ENCODE results near the gene ZNF385D.

ZNF385D gene

DNA sequence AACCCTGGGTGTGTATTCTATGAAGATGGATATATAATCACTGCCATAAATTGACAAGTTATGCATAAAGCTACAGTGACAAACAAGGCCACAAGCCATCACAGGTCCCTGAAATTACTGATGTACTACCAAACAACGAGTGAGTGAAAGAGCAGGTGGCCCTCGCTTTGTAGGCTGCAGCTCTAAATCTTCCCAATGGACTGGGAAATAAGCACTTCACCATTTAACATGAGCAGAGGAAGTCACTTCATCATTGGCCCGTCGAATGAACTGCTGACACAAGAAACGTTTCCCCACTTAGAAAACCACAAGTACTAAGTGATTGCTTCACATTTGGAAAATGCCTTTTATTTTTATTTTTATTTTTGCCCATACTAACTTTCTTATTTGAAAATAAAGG is 218.0 kb downstream of the ZNF385D start:
- TF ChIP-seq, protein P1, sequence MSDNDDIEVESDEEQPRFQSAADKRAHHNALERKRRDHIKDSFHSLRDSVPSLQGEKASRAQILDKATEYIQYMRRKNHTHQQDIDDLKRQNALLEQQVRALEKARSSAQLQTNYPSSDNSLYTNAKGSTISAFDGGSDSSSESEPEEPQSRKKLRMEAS (IDR thresholded peaks at IDR 0.05; ENCODE audit: low read depth, low read length), result no peak
- TF ChIP-seq MYC (IDR thresholded peaks at IDR 0.05; ENCODE audit: low read depth, low read length) (no peak), POLR2A (IDR thresholded peaks at IDR 0.05; ENCODE audit: extremely low read depth, insufficient read length) (no peak)
- TF ChIP-seq, protein P2, sequence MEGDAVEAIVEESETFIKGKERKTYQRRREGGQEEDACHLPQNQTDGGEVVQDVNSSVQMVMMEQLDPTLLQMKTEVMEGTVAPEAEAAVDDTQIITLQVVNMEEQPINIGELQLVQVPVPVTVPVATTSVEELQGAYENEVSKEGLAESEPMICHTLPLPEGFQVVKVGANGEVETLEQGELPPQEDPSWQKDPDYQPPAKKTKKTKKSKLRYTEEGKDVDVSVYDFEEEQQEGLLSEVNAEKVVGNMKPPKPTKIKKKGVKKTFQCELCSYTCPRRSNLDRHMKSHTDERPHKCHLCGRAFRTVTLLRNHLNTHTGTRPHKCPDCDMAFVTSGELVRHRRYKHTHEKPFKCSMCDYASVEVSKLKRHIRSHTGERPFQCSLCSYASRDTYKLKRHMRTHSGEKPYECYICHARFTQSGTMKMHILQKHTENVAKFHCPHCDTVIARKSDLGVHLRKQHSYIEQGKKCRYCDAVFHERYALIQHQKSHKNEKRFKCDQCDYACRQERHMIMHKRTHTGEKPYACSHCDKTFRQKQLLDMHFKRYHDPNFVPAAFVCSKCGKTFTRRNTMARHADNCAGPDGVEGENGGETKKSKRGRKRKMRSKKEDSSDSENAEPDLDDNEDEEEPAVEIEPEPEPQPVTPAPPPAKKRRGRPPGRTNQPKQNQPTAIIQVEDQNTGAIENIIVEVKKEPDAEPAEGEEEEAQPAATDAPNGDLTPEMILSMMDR (IDR thresholded peaks at IDR 0.05; ENCODE audit: low read depth, low read length), result no peak
- H3K4me3 ChIP-seq (ENCODE audit: low read depth, low read length), result no peak overlapping the region
- peak; percentile 66 for DNase-seq (ENCODE audit: low read depth)

DNA sequence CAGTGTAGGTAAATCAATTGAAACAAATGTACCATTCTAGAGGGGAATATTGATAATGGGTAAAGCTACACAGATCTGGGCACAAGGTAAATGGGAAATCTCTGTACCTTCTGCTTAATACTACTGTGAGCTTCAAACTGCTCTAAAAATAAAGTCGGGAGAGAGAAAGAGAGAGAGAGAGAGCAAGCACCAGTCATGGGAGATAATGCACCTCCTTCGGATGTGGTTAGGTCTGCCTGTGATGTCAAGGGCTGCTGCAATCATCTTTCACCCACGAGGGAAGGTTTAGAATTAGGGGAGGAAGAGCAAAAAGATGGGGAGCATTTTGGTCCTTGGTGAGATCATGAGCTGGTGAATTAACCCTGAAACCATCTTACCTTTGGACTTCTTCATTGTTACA is 219.1 kb downstream of the ZNF385D start:
- TF ChIP-seq, protein P1 (IDR thresholded peaks at IDR 0.05; ENCODE audit: low read depth, low read length), result no peak
- TF ChIP-seq, protein P2 (IDR thresholded peaks at IDR 0.05; ENCODE audit: low read depth, low read length), result no peak
- no peak for TF ChIP-seq POLR2A (IDR thresholded peaks at IDR 0.05; ENCODE audit: extremely low read depth, insufficient read length)
- no peak for TF ChIP-seq MYC (IDR thresholded peaks at IDR 0.05; ENCODE audit: low read depth, low read length)
- no peak overlapping the region for H3K4me3 ChIP-seq (ENCODE audit: low read depth, low read length)
- peak; percentile 65 for DNase-seq (ENCODE audit: low read depth)

DNA sequence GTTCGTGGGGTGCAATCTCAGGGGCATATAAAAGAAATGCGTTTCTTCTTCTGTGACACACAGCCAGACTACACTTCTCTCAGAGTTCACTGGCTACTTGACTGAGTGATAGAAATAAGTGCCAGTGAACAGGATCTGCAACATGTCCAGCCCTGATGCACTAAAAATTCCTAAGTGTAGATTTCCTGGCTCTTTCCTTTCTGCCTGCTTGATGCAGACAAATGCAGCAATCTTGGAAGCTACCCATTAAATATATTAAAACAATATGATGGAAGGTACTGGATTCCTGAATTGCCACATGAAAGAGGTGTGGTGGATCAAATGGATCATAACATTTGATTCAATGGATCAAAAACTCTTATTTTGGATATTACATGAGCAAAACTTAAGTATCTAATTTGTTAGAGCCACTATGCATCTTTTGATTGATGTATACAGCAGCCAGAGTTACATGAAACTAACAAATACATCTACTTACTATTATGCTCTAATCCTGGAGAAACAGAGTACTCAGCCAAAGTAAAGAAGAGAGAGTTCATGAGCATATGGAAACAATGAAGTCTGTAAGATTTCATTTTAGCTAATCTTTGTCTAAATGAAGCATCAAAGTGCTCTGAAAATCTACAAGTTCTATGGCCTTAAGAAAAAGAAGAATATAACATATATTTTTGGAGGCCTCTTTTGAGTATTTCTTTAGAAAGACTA is 222.6 kb downstream of the ZNF385D start:
- TF ChIP-seq POLR2A (IDR thresholded peaks at IDR 0.05; ENCODE audit: extremely low read depth, insufficient read length), result no peak
- TF ChIP-seq, protein P1 (IDR thresholded peaks at IDR 0.05; ENCODE audit: low read depth, low read length), result no peak
- DNase-seq (ENCODE audit: low read depth), result no peak
- no peak overlapping the region for H3K4me3 ChIP-seq (ENCODE audit: low read depth, low read length)

DNA sequence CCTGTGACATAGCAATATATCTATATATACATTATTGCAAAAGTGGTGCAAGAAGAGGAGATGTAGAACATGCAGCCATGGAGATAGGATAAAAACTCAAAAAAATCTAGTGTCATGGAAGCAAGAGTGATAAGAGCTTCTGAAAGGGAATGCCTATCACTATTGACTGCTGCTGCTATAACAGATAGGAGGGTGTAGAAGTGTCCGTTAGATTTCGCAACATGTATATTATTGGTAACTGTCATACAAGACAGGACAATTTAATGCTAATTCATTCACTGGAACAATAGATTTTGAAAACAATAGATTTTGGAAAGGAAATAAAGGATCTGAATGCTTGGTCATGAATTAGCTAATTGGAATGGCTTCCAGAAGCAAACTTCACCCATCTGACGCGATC is 224.5 kb downstream of the ZNF385D start:
- no peak for TF ChIP-seq MYC (IDR thresholded peaks at IDR 0.05; ENCODE audit: low read depth, low read length)
- TF ChIP-seq, protein P1 (IDR thresholded peaks at IDR 0.05; ENCODE audit: low read depth, low read length), result no peak
- TF ChIP-seq, protein P2 (IDR thresholded peaks at IDR 0.05; ENCODE audit: low read depth, low read length), result no peak
- no peak for TF ChIP-seq POLR2A (IDR thresholded peaks at IDR 0.05; ENCODE audit: extremely low read depth, insufficient read length)
- no peak overlapping the region for H3K4me3 ChIP-seq (ENCODE audit: low read depth, low read length)
- peak; percentile 28 for DNase-seq (ENCODE audit: low read depth)

DNA sequence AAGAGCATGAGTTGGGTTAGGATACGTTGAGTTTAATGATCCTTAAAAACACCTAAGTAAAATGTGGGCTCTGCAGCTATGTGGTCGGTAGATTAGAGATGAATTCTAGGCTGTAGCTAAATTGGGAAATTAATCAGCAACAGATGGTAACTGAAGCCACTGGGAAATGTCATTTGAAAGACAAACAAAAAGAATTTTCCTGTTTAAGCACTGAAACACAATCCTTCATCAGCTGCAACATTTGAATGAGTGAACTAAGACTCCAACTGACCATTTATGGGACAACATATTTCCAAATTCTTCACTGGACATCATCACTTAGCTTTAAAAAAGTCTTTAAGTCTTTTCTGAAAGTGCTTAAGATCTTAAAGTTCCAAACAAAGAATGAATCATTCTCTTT is 226.9 kb downstream of the ZNF385D start:
- no peak for DNase-seq (ENCODE audit: low read depth)
- no peak overlapping the region for H3K4me3 ChIP-seq (ENCODE audit: low read depth, low read length)
- TF ChIP-seq POLR2A (IDR thresholded peaks at IDR 0.05; ENCODE audit: extremely low read depth, insufficient read length), result no peak
- TF ChIP-seq, protein P1 (IDR thresholded peaks at IDR 0.05; ENCODE audit: low read depth, low read length), result no peak
- TF ChIP-seq, protein P2 (IDR thresholded peaks at IDR 0.05; ENCODE audit: low read depth, low read length), result no peak
- no peak for TF ChIP-seq MYC (IDR thresholded peaks at IDR 0.05; ENCODE audit: low read depth, low read length)

DNA sequence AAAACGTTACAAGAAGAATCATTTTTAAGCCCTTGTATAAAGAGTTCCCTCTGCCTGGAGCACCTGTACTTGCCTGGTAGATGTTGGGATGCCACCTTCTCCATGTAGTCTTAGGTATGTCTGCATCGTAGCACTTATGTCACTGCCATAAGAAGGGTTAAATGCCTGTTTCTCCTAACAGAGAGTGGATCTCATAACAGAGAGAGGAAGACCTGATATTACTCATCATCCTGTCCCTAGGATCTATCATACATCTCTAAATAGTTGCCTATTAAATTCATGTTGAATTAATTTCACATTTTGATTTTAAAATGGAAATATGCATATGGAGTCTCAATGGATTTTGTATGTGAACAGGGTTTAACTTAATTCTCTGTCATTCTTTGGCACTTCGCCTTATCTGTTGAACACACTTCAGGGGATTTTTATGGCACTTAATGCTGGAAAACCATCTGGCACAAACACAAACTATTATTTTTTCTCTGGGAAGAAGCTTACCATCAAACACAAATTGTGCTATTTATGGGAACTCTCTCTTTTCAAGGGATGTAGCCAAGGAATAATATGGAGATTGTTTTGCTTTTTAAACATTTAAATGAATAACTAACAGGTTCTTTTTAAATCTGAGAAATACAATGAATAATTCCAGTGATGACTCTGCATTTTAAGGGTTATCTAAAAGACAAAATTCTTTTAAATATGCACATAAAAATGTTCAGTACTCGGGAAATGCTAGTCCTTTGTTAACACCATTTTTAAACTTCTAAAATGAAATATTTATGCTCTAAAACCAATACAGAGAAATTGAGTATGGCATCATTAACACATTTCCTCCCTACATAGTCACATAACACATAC is 230.7 kb downstream of the ZNF385D start:
- H3K4me3 ChIP-seq (ENCODE audit: low read depth, low read length), result no peak overlapping the region
- no peak for DNase-seq (ENCODE audit: low read depth)
- TF ChIP-seq, protein P2 (IDR thresholded peaks at IDR 0.05; ENCODE audit: low read depth, low read length), result no peak
- TF ChIP-seq MYC (IDR thresholded peaks at IDR 0.05; ENCODE audit: low read depth, low read length) (no peak), POLR2A (IDR thresholded peaks at IDR 0.05; ENCODE audit: extremely low read depth, insufficient read length) (no peak)
- TF ChIP-seq, protein P1 (IDR thresholded peaks at IDR 0.05; ENCODE audit: low read depth, low read length), result no peak

Data from NB4 (cell line).